HG03159 (cell line): ENCODE data around the gene KLHL2.
"Not testable (repeated sequence)": the region's sequence is repeated elsewhere in the genome, so short reads cannot be mapped to it uniquely, and the experiment has no call there.

ENCODE experiments used
- ATAC-seq: cut with Tn5 transposase; IDR thresholded peaks from one replicate; pipeline ENCODE4 v1.9.1; 2021; ENCODE audit warnings: mild to moderate bottlenecking, moderate library complexity; ENCODE audit not compliant: unreplicated experiment

The KLHL2 gene

DNA sequence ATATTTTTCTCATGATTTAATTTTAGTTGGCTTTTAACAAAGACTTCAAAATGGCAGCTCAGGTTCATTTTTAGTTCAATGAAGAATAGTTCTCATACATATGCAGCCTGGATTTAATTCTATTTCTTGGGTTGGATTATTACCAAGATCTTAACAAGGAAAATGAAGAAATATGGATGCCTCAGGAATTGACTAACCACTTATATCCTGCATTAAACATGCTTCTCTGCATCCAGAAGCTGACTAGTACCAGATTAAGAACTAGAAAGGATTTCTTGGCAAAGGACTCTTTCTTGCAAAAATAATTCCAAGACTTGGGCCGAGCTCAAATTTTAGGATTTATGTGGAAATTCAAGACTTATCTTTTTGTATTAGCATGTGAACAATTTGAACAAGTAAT lies 5.6 kb upstream of the KLHL2 start:
- ATAC-seq: no peak

DNA sequence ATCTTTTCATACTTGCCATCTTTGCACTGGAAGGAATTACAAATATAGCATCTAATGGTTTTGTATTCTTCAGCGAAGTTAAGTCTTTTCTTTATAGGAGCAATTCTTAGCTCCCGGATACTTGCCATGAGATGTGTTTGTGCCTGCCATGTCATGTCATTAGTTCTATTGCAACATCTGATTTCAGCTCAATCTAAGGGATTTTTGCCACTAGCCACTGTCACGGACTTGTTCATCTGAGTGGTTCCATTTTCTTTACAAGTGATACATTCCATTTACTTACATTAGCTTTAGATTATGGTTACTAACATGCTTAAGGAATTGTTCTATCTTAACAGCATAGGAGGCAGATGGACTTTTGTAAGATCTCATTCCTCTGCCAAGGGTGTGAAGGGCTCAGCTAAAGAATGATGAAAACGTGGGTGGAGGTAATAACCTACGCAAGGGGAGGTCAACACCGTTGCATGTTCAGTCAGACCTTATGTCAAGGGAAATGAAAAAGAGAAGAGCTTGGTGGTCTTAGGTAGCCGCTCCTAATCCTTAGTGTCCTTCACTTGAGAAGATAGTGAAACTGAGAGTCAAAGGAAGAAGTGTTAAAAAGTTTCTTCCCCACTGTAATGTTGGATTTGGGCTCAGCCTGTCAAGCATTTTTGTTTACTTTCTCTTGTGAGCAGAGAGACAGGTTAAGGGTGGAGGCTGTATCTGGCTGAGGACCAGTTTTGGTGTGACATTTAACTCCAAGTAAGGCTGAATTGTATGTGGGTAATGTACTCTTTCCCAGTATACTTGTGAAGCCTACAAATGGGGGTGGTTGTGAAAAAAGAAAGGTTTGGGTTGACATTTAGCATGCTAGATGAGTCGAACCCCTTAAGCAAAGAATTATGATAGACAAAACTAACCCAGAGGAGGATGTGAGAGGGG lies 3.6 kb upstream of the KLHL2 start:
- no peak for ATAC-seq

DNA sequence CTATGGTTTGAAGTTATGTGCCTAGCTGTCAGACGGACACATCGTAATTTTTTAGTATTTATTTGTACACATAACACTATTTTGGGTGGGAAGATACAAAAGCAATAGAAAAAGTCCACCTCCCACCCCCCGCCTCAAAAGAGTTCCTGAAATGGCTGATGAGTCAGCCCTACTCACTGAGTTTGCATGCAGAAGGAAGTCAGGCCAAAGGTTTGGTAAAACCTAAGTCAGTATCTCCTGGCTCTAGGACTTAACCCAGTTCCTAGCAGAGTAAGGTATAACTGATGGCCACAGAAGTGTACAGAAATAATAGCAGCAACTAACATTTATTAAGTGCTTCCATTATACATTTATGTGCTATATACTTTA lies 2.9 kb upstream of the KLHL2 start:
- ATAC-seq: no peak

DNA sequence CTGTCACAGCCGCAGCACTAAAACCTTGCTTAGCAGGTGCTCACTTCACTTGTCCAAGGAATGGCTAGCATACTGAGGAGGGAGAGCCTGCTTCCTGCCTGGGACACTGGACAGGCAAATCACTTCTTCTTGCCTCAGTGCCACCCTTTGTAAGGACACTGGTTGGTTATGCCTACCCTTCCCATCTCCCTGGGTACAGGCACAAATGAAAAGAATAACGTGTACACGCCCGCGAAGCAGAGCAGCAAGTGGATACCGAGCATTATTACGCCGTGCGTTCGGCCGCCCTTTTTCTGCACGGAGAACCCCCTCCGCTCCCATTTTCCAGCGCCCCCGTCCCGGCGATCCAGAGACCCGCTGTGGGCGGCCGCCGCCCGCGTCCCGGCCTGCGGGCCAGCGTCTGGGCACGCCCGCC lies 338 bp upstream of the KLHL2 start:
- ATAC-seq: peak; percentile 25

DNA sequence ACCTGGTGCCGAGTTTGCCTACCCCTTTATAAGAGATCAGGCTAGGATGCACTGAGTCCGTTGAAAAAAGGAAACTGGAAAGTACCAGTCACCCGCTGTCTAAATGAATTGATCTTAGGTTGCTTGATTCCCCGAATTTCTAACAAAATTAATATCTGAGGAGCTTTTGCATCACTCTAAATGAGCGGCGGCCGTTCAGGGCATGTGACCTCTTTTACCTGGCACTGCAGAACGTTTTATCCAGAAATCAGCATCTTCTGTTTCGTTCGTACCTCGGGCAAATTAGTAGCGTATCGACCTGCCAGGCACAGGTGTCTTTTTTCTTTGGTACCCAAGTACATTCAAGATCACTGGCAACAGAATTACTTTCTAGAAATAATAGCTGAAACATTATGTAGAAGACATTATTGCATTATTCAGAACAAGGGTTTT lies 876 bp downstream of the KLHL2 start:
- no peak for ATAC-seq

DNA sequence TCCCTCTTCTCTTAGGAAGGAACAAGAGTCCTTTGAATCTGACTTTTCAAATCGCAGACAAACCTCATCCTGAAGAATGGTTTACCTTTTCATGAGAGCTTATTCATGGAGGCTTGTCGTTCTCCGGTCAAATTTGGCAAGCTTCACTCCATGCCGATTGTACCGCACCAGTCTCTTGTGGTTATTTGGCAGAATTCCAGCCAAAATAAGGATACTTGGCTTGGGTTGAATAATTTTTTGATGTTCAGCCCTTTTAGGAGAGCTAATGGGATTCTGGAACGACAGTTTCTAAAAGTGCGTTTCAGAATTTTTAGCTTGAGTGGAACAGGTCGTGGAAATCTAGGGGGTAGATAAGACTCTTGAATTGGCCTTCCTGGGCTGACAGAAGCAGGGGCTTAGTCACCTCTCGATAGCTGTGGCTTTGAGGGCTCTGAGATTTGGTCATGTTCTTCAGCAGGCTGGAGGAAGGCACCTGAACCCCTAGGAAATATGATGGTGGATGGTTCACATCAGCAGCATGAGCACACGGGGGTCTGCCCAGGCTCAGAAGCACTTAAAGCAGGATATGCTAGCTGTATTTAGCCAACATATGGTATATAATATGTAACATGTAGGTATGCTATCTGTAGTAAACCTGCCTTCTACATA lies 1.5 kb downstream of the KLHL2 start:
- ATAC-seq: no peak

DNA sequence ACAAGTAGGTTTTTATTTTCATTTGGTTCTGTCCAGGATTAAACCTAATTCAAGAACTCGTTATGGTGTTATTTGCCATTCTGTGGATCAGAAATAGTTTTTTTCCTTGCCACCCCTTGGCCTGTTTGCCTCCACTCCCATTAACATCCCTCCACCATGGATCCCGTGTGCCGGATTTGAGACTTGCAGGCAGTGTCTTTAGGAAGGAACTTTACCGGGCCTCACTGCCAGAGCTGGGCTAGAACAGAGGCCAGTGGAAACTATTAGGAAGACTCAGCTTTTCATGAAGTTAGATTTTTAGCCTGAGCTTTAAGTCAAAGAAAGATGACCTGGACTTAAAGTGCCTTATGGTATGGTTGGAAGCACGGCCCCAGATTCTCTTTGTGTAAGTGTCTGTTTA lies 2.4 kb downstream of the KLHL2 start:
- no peak for ATAC-seq

DNA sequence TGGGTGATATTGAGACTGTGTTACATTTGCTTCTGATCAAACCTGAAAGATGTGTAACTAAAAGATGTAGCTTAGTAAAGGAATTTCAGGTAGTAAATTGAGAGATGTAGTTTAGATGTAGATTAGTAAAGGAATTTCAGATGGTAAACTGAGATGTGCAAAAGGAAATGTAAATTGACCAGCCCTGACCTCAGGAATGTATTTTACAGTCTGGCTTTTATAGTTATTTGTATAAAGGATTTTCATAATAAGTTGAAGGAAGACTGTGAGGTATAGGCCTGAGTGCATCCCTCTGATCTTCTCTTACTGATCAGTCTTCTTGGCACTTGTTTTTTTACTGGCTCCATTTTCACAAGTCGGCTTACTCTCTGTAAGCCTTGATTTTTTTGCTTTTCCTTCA lies 3.2 kb downstream of the KLHL2 start:
- no peak for ATAC-seq

DNA sequence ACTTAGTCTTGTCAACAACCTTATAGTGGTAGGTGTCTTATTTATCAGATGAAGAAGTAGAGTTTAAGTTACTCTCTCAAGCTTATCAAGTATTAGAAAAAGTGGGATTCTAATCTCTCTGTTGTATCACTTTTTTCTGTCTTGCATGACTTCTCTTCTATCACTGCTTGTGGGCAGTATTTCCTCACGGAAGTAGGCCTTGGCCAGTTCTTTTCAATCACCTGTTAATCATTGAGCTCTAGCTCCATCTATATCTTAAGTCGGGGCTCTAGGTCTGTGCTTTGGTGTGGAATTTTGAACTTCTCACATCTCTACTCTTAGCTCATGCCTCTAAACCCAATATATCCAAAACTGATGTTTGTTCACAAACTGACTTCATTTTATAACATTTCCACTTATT lies 5.3 kb downstream of the KLHL2 start:
- ATAC-seq: not testable (repeated sequence)

DNA sequence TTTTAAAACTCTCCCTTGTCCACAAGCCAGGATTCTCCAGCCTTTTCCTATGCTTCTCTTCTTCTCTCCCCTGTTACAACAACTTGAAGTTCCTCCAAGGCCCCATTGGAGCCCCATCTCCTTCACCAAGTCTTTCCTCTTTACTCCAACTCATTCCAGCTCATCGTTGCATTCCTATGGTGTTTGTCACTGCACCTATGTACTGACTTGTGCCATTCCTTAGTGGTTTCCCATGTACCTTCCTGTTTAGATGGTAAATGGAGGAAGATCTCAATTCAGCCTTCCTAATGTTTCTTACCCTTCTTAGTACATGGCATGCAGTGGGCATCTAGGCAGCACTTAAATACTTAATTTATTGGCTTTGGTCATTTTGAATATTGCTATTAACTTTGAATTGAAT lies 6.0 kb downstream of the KLHL2 start:
- ATAC-seq: not testable (repeated sequence)

DNA sequence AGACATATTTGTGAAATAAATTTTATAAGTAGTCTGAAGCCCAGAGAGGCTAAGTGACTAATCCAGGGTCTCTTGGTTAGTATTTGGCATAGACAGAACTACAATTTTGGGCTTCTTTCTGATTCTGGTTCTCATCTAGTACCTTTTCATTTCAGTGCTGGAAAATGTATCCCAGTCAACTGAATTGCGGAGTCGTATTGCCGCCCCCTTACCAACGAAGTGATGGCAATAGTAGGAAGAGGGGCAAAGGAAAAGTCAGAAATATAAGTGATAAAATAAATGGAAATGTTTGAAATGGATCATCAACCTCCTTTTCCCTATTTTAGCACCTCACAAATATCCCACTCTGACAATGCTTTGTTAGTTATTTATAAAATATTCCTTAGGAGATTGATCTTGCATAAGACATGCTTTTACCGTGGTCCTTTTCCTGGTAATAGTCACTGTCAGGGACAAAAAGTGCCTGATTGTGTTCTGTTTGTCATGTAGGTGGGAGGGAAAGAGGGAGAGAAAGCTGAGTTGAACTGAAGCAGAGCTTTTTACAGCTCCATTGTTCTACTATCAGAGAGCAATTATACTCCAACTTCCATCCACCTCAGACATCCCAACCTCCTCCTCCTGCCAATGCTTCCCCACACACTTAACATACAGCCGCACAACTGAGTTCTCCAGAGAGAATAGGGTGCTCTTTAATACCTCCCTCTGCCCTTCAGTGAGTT lies 6.8 kb downstream of the KLHL2 start:
- ATAC-seq: not testable (repeated sequence)

DNA sequence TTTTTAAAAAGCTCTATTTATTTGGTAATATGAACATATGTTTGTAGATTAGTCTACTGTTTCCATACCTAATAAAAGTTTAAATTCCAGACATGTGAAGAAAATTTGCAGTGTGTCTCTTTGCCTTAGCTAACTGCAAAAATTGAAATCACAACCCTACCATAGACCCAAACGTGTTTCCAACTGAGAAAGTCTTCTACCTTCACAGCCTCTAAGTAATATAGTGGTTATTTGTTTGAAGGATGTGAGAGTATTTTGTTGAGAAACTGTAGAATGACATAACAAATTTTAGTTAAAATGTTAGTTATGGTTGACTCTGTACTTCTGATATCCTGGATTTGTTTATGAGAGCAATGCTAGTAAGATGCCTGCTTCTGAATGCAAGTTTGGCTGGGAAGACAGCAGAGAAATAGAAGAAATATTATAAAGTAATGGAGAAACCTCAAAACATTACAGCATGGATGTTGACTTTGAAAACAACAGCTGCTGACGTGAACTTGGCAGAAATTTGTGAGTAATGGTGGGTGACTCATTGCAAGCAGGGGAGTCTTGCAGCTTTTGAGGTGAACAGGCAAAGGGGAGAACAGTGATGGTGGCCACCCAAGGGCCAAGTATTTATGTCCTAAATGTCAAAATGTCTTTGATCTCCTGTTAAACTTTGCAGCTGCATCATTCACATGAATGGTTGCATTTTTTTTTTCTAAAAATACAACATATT lies 7.8 kb downstream of the KLHL2 start:
- peak; percentile 66 for ATAC-seq

DNA sequence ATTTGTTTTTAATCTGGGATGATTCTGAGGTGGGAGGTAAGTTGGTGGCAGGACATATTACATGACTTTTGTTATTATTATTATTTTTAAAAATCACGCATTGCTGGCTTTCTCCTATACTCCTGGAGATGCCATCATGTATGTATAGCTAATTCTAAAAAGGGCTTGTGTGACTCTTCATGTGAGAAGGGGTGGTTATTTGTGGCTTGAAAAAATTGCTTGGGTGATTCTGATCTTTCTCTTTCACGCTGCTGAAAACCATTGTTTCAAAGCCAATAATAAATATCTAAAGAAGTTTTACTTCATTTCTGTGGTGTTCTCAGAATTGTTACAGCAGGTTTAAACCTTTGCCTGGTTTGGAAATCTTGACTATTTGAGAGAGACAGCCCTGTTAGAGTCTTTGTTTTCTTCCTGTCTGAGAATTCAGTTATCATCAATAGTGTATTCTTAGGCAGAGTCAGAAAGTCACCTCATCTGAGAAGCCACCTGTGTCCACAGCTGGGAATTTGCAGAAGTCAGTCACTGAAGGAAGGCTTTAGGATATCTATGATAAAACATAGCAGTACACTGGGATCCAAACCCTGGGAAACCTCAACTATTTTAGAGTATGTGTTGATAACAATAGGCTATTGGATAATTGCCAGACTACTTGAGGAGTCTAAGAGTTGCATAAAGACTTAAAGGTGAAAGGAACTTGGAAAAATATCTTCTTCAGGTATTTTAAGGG lies 8.6 kb downstream of the KLHL2 start:
- ATAC-seq: peak; percentile 59

DNA sequence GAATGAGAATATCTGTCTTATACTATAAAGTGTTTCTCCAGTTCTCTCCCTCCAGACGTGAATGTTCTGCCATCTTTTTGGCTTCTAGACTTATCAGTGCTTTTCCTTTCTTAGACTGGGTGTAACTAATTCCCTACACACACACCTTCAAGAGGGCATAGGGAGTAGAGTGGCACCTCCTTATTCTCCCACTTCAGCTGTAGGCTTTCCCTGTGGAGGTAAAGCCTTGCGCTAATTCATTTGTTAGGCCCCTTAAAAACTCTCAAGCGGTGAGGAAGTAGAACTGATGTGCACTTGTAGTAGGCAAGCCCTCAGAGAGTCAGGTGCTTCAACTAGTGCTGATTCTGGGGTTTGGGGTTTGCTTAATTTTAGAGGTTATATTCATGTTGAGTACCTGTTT lies 10.0 kb downstream of the KLHL2 start:
- no peak for ATAC-seq

DNA sequence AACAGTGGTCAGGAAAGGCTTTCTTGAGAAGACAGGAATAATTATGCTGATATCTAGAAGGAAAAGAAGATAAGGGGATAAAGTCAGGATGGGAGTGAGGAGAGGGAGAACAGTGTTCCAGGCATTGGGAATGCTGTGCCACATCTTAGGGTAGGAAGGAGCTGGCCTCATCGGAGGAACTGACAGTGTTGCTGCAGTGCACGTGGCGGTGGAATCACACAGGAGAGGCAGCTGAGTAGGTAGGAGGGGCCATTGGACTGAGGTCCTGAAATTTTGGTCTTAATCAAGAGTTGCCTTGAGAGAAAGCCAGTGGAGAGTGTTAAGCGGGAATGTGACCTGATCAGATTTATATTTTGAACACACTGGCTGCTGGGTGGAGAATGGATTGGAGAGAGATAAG lies 13.9 kb downstream of the KLHL2 start:
- ATAC-seq: not testable (repeated sequence)

DNA sequence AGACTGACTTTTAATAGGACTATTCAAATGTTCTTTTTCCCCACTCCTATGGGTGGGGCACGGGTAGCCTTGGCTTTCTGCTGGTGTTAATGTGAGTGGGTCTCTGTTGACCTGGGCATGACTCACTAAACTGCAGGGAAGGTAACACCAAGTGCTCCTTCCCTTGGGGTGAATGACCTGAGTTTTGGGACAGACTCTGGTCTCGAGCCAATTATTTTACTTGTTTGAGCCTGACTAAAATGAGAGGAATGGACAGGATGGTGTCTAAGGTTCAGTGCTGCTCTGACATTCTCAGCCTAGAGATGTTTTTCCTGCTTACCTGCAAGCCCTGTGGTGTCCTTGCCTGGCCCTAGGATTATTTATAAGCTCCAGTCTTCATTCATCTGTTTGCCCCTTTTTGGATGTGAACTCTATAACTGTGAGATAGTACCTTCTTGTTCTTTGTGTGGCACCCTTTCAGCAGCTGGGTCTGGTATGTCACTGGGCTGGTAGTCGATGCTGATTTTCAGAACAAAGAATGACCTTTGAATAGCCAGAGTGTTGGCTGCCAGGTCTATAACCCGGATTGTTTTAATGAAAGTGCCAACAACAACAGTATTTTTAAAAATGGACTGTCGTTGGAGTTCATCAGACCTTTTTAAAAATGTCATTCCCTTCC lies 14.8 kb downstream of the KLHL2 start:
- ATAC-seq: not testable (repeated sequence)

DNA sequence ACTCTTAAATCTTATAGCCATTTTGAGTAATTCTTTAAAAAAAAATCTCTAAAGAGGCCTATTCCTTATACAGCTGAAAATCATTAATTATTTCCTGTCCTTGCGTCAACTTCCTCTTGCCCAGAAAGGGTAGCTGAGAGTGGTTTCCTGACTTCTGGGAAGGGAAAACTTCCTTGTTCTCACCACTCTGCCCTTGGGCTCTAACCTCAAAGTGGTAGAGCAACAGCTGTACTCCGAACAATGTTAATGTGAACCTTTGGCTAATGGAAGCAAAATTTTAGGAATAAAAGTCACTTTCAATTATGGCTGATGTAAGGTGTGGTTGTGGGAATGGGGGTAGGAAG lies 15.3 kb downstream of the KLHL2 start:
- ATAC-seq: no peak

DNA sequence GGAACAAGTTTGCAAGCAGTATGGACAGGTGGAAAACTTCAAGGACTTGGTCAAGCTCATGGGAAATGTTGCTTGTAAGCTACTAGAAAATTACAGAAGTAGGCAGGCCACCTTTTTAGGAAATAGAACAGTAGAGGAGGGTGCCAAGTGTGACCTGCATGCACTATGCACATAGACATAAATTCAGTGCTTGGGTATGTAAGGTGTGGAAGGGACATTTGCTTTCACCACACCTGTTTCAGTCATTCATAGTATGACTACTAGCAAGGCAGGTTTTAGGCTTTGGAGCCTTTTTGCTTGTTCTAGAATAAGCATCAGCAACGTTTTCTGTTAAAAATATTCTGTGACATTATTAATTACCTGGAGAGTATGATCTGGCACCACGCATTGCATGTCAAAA lies 20.0 kb downstream of the KLHL2 start:
- not testable (repeated sequence) for ATAC-seq

DNA sequence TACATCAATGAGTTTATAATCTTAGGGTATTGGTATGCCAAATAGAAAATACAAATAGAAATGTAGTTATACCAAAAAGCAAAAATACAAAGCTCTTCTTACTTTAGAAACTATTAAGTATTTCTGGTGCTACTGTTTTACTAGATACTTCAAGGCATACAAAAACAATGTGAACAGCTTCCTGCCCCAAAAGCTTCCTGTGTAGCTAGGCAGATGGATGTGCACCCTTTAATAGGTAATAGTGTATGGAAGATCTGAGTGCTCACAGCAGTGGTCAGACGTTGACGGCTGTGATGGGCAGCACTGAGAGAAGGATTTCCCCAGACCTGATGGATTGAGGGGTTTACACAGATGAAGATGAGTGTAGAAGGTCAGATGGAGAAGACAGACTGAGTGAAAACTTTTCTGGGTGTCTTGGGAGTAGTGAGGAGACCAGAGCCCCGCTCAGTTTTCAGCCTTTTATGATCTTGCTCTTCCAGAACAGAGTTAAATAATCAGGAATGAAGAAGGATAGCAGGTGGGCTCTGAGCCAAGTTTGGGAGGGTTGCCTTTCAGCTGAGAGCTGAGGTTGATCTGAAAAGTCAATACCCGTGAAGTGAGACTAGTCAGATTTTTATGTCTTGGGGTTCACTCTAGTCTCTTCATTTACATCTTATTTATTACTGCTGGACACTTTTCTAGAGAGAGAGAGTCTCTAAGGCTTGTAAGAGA lies 22.3 kb downstream of the KLHL2 start:
- not testable (repeated sequence) for ATAC-seq
